GM19455 (cell line): ENCODE measurements around the gene MRPL4.

Experiments used
- ATAC-seq: cut with Tn5 transposase; IDR thresholded peaks from one replicate; pipeline ENCODE4 v1.9.1; 2021; ENCODE audit not compliant: unreplicated experiment

MRPL4 gene

GRCh38 chr19:10288662-10289166 is 36.7 kb downstream of the MRPL4 start:
- no peak for ATAC-seq

GRCh38 chr19:10289167-10289835 is 37.3 kb downstream of the MRPL4 start:
- no peak for ATAC-seq

GRCh38 chr19:10289836-10290356 is 37.9 kb downstream of the MRPL4 start, which contains the start of gene ICAM5:
Gene ICAM5, plus strand, starts transcription at chr19:10289952. Its CDS starts 92 bp downstream, at chr19:10290044.
- no peak for ATAC-seq

- ATAC-seq = no peak
Observed at GRCh38 chr19:10290357-10290875, 38.4 kb downstream of the MRPL4 start.

- no peak for ATAC-seq
Observed at GRCh38 chr19:10290876-10291553, 39.0 kb downstream of the MRPL4 start.

GRCh38 chr19:10291554-10292205 is 39.7 kb downstream of the MRPL4 start:
- ATAC-seq = no peak

- peak; percentile 59 for ATAC-seq
Observed at GRCh38 chr19:10292206-10292788, 40.3 kb downstream of the MRPL4 start.

- no peak for ATAC-seq
Observed at GRCh38 chr19:10292789-10293636, 41.0 kb downstream of the MRPL4 start.

- no peak for ATAC-seq
Observed at GRCh38 chr19:10293637-10294367, 41.8 kb downstream of the MRPL4 start.

- ATAC-seq = no peak
Observed at GRCh38 chr19:10294368-10294697, 42.3 kb downstream of the MRPL4 start.

- no peak for ATAC-seq
Observed at GRCh38 chr19:10295305-10295846, 43.4 kb downstream of the MRPL4 start.

- ATAC-seq = no peak
Observed at GRCh38 chr19:10295847-10296591, 44.0 kb downstream of the MRPL4 start.

GRCh38 chr19:10299545-10300458 is 47.8 kb downstream of the MRPL4 start:
- ATAC-seq = no peak

- no peak for ATAC-seq
Observed at GRCh38 chr19:10305139-10305806, 53.3 kb downstream of the MRPL4 start.

- ATAC-seq = no peak
Observed at GRCh38 chr19:10306327-10306726, 54.3 kb downstream of the MRPL4 start.

- ATAC-seq = no peak
Observed at GRCh38 chr19:10309423-10309822, 57.4 kb downstream of the MRPL4 start, which contains the start of gene ZGLP1. Gene ZGLP1, minus strand, starts transcription at chr19:10309815.
